ENCODE data around the gene CLCN6.

- TF ChIP-seq CTCF (IDR thresholded peaks at IDR 0.05; ENCODE audit: poor library complexity, severe bottlenecking), result no peak
- TF ChIP-seq EZH2 (IDR thresholded peaks at IDR 0.05; ENCODE audit: borderline replicate concordance, insufficient read depth, low read length, poor library complexity, severe bottlenecking), result no peak
- no peak for TF ChIP-seq MXI1 (conservative IDR thresholded peaks at IDR 0.05; ENCODE audit: poor library complexity, severe bottlenecking)
- TF ChIP-seq TAF1 (IDR thresholded peaks at IDR 0.05; ENCODE audit: low read depth), result no peak
- no peak for TF ChIP-seq REST (IDR thresholded peaks at IDR 0.05; ENCODE audit: borderline replicate concordance)
- no peak for TF ChIP-seq POLR2AphosphoS5 (IDR thresholded peaks at IDR 0.05)
- no peak for TF ChIP-seq EP300 (conservative IDR thresholded peaks at IDR 0.05; ENCODE audit: poor library complexity, severe bottlenecking)
Measured at GRCh38 chr1:11869650-11870207, 63.7 kb downstream of the CLCN6 start.
